Endometrial microvascular endothelial cells (primary cell): ENCODE results near the gene SNRNP25. TPM values are rescaled to one million over a fixed set of nuclear protein-coding genes. Genes with fewer than 3 reads are reported as not detected.
"Not testable (repeated sequence)": the region's sequence is repeated elsewhere in the genome, so short reads cannot be mapped to it uniquely, and the experiment has no call there.

Source experiments
- in situ Hi-C: cut with HindIII; loops from 2 replicates; pipeline ENCODE4 v1.10.0; 2017; ENCODE audit warnings: low sequenced_read_pairs, low pct_unique_long_range_greater_than_20kb; ENCODE audit errors: inconsistent ontology term
- total RNA-seq: library from RNA; depleted of rRNA; stranded (reverse); fragments of >200 nt; gene quantifications from one replicate; pipeline ENCODE4 v1.2.3, GENCODE V29; 2015; ENCODE audit errors: inconsistent ontology term

Gene SNRNP25
- total RNA-seq, result 58.2 TPM

- in situ Hi-C loops, result no loop called here
Measured at GRCh38 chr16:53346-54236, at the start of gene SNRNP25, which contains the start of gene POLR3K. TSS of gene SNRNP25 (plus strand) at chr16:53828. CDS start at chr16:54017, 189 bp downstream. TSS of gene POLR3K (minus strand) at chr16:53608. CDS start at chr16:53586, 22 bp downstream.

GRCh38 chr16:9903-10665, 43.5 kb upstream of the SNRNP25 start:
- in situ Hi-C loops, result no loop called here

- in situ Hi-C loops, result not testable (repeated sequence)
Measured at GRCh38 chr16:10772-11171, 42.9 kb upstream of the SNRNP25 start.

- in situ Hi-C loops, result not testable (repeated sequence)
Measured at GRCh38 chr16:17062-17765, 36.4 kb upstream of the SNRNP25 start.

- in situ Hi-C loops, result not testable (repeated sequence)
Measured at GRCh38 chr16:20886-21285, 32.7 kb upstream of the SNRNP25 start.

GRCh38 chr16:24151-24550, 29.5 kb upstream of the SNRNP25 start:
- in situ Hi-C loops, result not testable (repeated sequence)

GRCh38 chr16:25926-26348, 27.7 kb upstream of the SNRNP25 start:
- in situ Hi-C loops, result not testable (repeated sequence)

GRCh38 chr16:30627-31026, 23.0 kb upstream of the SNRNP25 start:
- in situ Hi-C loops, result not testable (repeated sequence)

GRCh38 chr16:33154-33876, 20.3 kb upstream of the SNRNP25 start:
- in situ Hi-C loops, result not testable (repeated sequence)

- in situ Hi-C loops, result no loop called here
Measured at GRCh38 chr16:33877-34647, 19.6 kb upstream of the SNRNP25 start.

GRCh38 chr16:34648-34987, 19.0 kb upstream of the SNRNP25 start:
- in situ Hi-C loops, result no loop called here

- in situ Hi-C loops, result no loop called here
Measured at GRCh38 chr16:35011-35677, 18.5 kb upstream of the SNRNP25 start.

GRCh38 chr16:35678-36305, 17.8 kb upstream of the SNRNP25 start:
- in situ Hi-C loops, result no loop called here

GRCh38 chr16:36336-36984, 17.2 kb upstream of the SNRNP25 start:
- in situ Hi-C loops, result no loop called here

- in situ Hi-C loops, result no loop called here
Measured at GRCh38 chr16:37511-37910, 16.1 kb upstream of the SNRNP25 start.

- in situ Hi-C loops, result not testable (repeated sequence)
Measured at GRCh38 chr16:38206-38605, 15.4 kb upstream of the SNRNP25 start.
